A549 (cell line): Measurements from ENCODE around the gene TMEM115.

Experiments
- BCL3 ChIP-seq: fragments of >200 bp; sonication (Bioruptor Twin); formaldehyde crosslinking; IDR thresholded peaks from 3 replicates; pipeline ENCODE4 v1.6.1; 2016
- BHLHE40 ChIP-seq: IDR thresholded peaks from 2 replicates; pipeline ENCODE4 v1.6.1; 2012; ENCODE audit warnings: low read depth, low read length, inconsistent platforms
- CBX8 ChIP-seq: fragments of 200-600 bp; sonication (generic); IDR thresholded peaks from 2 replicates; pipeline ENCODE4 v1.6.1; 2016
- CHD2 ChIP-seq: fragments of 150-350 bp; IDR thresholded peaks from 2 replicates; pipeline ENCODE4 v1.6.1; 2014; ENCODE audit warnings: low read length; ENCODE audit not compliant: partially characterized antibody
- EP300 ChIP-seq, 2 experiments: fragments of >200 bp; sonication (Bioruptor Twin); formaldehyde crosslinking; IDR thresholded peaks; 2 replicates in 1 of 2; 3 replicates in 1 of 2; pipeline ENCODE4 v1.6.1; 2016 to 2017
- HOXB13 ChIP-seq: fragments of 250-450 bp; sonication (Bioruptor Pico); IDR thresholded peaks from 2 replicates; pipeline ENCODE4 v1.5.0; 2020; ENCODE audit warnings: low read depth, mild to moderate bottlenecking, moderate library complexity
- POLR2AphosphoS2 ChIP-seq: conservative IDR thresholded peaks from 2 replicates; pipeline ENCODE4 v1.6.1; 2012; ENCODE audit warnings: low read length, improper control_type of control experiment, inconsistent platforms
- RFX5 ChIP-seq: fragments of 450-650 bp; IDR thresholded peaks from 2 replicates; pipeline ENCODE4 v1.7.1; 2014; ENCODE audit warnings: antibody characterized with exemption, mild to moderate bottlenecking, moderate library complexity
- RNF2 ChIP-seq: fragments of 200-600 bp; sonication (generic); IDR thresholded peaks from 2 replicates; pipeline ENCODE4 v1.6.1; 2016; ENCODE audit warnings: low read depth, mild to moderate bottlenecking, antibody characterized with exemption, moderate library complexity, borderline replicate concordance
- SMC3 ChIP-seq: fragments of >200 bp; sonication (Bioruptor Twin); formaldehyde crosslinking; IDR thresholded peaks from 3 replicates; pipeline ENCODE4 v1.6.1; 2018; ENCODE audit warnings: inconsistent platforms
- SREBF2 ChIP-seq: fragments of 450-650 bp; IDR thresholded peaks from 2 replicates; pipeline ENCODE4 v1.6.1; 2014; ENCODE audit warnings: mild to moderate bottlenecking, moderate library complexity
- ZFP36 ChIP-seq: fragments of 450-650 bp; IDR thresholded peaks from 2 replicates; pipeline ENCODE4 v1.6.1; 2014; ENCODE audit warnings: borderline replicate concordance; ENCODE audit not compliant: partially characterized antibody
- TF ChIP-seq, protein P1 (sequence below): fragments of >200 bp; sonication (Bioruptor Twin); formaldehyde crosslinking; IDR thresholded peaks from 3 replicates; pipeline ENCODE4 v1.5.1; 2016

DNA sequence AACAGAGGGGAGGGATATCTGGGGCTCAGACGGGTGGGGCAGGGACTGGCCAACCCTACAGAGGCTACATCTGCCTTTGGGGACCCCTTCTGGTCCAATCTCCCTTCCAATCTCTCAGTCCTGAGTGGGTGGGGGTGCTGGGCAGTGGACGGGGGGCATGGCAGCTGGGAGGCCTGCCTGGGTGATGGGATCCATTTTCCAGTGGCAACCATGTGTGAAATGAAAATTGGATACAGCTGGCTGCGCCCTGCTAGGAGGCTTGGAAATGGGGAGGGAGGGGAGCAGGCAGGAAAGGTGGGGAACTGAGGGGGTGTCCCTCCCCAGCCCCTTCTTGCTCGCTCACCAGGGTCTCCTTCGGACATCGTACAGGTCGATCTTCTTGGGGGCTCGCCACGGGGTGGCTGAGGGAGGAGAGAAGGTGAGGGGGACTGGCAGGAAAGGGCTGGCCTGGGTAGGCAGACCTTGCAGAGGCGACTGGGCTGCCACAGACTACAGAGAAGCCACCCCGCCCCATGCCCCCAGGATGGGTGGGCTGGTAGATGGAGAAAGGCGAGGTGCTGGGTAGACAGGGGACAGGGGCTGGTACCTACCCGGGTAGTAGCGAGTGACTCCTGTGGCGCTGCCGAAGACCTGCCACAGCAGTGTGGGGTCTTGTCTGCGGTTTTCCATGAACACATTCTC is 21.2 kb upstream of the TMEM115 start:
- TF ChIP-seq RFX5: no peak
- TF ChIP-seq BCL3: no peak
- no peak for TF ChIP-seq RNF2
- no peak for TF ChIP-seq EP300 (IDR thresholded peaks at IDR 0.05)
- TF ChIP-seq, protein P1, sequence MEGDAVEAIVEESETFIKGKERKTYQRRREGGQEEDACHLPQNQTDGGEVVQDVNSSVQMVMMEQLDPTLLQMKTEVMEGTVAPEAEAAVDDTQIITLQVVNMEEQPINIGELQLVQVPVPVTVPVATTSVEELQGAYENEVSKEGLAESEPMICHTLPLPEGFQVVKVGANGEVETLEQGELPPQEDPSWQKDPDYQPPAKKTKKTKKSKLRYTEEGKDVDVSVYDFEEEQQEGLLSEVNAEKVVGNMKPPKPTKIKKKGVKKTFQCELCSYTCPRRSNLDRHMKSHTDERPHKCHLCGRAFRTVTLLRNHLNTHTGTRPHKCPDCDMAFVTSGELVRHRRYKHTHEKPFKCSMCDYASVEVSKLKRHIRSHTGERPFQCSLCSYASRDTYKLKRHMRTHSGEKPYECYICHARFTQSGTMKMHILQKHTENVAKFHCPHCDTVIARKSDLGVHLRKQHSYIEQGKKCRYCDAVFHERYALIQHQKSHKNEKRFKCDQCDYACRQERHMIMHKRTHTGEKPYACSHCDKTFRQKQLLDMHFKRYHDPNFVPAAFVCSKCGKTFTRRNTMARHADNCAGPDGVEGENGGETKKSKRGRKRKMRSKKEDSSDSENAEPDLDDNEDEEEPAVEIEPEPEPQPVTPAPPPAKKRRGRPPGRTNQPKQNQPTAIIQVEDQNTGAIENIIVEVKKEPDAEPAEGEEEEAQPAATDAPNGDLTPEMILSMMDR: no peak
- TF ChIP-seq BHLHE40: no peak
- TF ChIP-seq SREBF2: no peak
- no peak for TF ChIP-seq HOXB13
- no peak for TF ChIP-seq SMC3
- TF ChIP-seq POLR2AphosphoS2: no peak
- no peak for TF ChIP-seq CHD2
- TF ChIP-seq ZFP36: no peak
- no peak for TF ChIP-seq CBX8
